ENCODE measurements around the gene ACOX1. TPM values are rescaled to one million over a fixed set of nuclear protein-coding genes. Genes with fewer than 3 reads are reported as not detected.

The ACOX1 gene
- total RNA-seq, result 10 to 100 TPM; 33.2 to 84.2 (median 57.4) TPM

- ATAC-seq (ENCODE audit: low FRiP score in 2 of 2) (peak; percentile 97 to 98), DNase-seq (peak; percentile 97 to 98)
- TF ChIP-seq POLR2A (IDR thresholded peaks at IDR 0.05) (peak; percentile 77 to 90 (median 86)), POLR2AphosphoS5 (IDR thresholded peaks at IDR 0.05) (peak; percentile 94 to 97), CTCF (IDR thresholded peaks at IDR 0.05) (peak in 4 of 6 experiments; percentile 53 to 74 (median 62)), EP300 (IDR thresholded peaks at IDR 0.05) (peak in 1 of 4 donors; percentile 69)
- Histone ChIP-seq H3K4me3 (peak within 1 kb of the TSS; percentile 68 to 79 (median 74)), H3K4me1 (peaks cover 56 to 72% (median 67%) of the 10 kb centered on the region in 4 donors), H3K27ac (peak within 1 kb of the TSS; percentile 94 to 99 (median 98)), H3K9me3 (no peaks in the 10 kb centered on the region), H3K36me3 (peaks cover 0 to 4% (median 0%) of the 10 kb centered on the region in 4 donors), H3K27me3 (no peaks in the 10 kb centered on the region)
- 0 to 1% methylated on average over 23 to 44 of the region's 72 CpGs for WGBS, 2 donors
These were observed at the start of gene ACOX1, which contains the start of gene TEN1 for GRCh38 chr17:75978938-75979704. ACOX1 (minus strand) TSS chr17:75979166; CDS start chr17:75979073, 93 bp downstream. TEN1 (plus strand) TSS chr17:75979240; CDS start chr17:75986193, 6,953 bp downstream.

GRCh38 chr17:76027159-76027839, 48.3 kb upstream of the ACOX1 start, which contains the start of gene EVPL:
EVPL (minus strand) TSS chr17:76027306; CDS start chr17:76027198, 108 bp downstream.
- Histone ChIP-seq H3K27me3 (no peaks in the 10 kb centered on the region), H3K9me3 (no peaks in the 10 kb centered on the region), H3K4me3 (peak within 1 kb of the TSS in 3 of 4 donors; percentile 37 to 52 (median 47)), H3K36me3 (peaks cover 0 to 4% (median 0%) of the 10 kb centered on the region in 4 donors), H3K27ac (peak within 1 kb of the TSS; percentile 69 to 83 (median 78)), H3K4me1 (peaks cover 9 to 29% (median 14%) of the 10 kb centered on the region in 4 donors)
- ATAC-seq (ENCODE audit: low FRiP score in 2 of 2) (peak; percentile 75 to 92), DNase-seq (peak; percentile 94 to 96)
- WGBS, 2 donors, result 67 to 76% methylated on average over 9 to 23 of the region's 24 CpGs
- TF ChIP-seq CTCF (IDR thresholded peaks at IDR 0.05) (no peak), POLR2A (IDR thresholded peaks at IDR 0.05) (peak in 1 of 4 donors; percentile 71), POLR2AphosphoS5 (IDR thresholded peaks at IDR 0.05) (peak in 1 of 2 donors; percentile 63), EP300 (IDR thresholded peaks at IDR 0.05) (no peak)

- peak in 2 of 6 experiments; percentile 6 to 20 for TF ChIP-seq CTCF (IDR thresholded peaks at IDR 0.05)
- TF ChIP-seq POLR2A (IDR thresholded peaks at IDR 0.05), result no peak
- no peaks in the 10 kb centered on the region for H3K27me3 ChIP-seq
- WGBS, 2 donors, result 78 to 96% methylated on average over 5 to 10 of the region's 15 CpGs
- peaks cover 9 to 29% (median 14%) of the 10 kb centered on the region in 4 donors for H3K4me1 ChIP-seq
- H3K9me3 ChIP-seq, result no peaks in the 10 kb centered on the region
- ATAC-seq (ENCODE audit: low FRiP score in 2 of 2) (peak; percentile 60 to 80), DNase-seq (peak; percentile 38 to 91)
- peaks cover 0 to 10% (median 0%) of the 10 kb centered on the region in 4 donors for H3K36me3 ChIP-seq
- peak overlapping the region; percentile 69 to 83 (median 78) for H3K27ac ChIP-seq
- peak overlapping the region in 3 of 4 donors; percentile 37 to 52 (median 47) for H3K4me3 ChIP-seq
These were observed 47.8 kb upstream of the ACOX1 start for GRCh38 chr17:76026714-76027158.

GRCh38 chr17:76025294-76025693, 46.3 kb upstream of the ACOX1 start:
- DNase-seq (no peak), ATAC-seq (ENCODE audit: low FRiP score in 2 of 2) (no peak)
- Histone ChIP-seq H3K4me3 (peak overlapping the region in 2 of 4 donors; percentile 47 to 52), H3K27ac (peak overlapping the region in 2 of 4 donors; percentile 5 to 79), H3K27me3 (no peaks in the 10 kb centered on the region), H3K9me3 (no peaks in the 10 kb centered on the region), H3K36me3 (peaks cover 0 to 12% (median 0%) of the 10 kb centered on the region in 4 donors), H3K4me1 (peaks cover 9 to 29% (median 14%) of the 10 kb centered on the region in 4 donors)
- TF ChIP-seq POLR2A (IDR thresholded peaks at IDR 0.05), result no peak
- TF ChIP-seq CTCF (IDR thresholded peaks at IDR 0.05), result no peak
- no peak for TF ChIP-seq POLR2AphosphoS5 (IDR thresholded peaks at IDR 0.05)
- no peak for TF ChIP-seq EP300 (IDR thresholded peaks at IDR 0.05)
- 73 to 80% methylated on average over 6 to 12 of the region's 12 CpGs for WGBS, 2 donors

Data from upper lobe of left lung (tissue), 6 donors.